Retina (tissue), 1 donor: ENCODE results near the gene RCAN3.

Source experiments
- DNase-seq: peaks from one replicate; pipeline ENCODE4 v3.0.0-alpha.2; 2016

Gene RCAN3

GRCh38 chr1:24586119-24586518, 83.5 kb downstream of the RCAN3 start:
- no peak for DNase-seq

GRCh38 chr1:24586970-24587820, 84.6 kb downstream of the RCAN3 start:
- DNase-seq: peak; percentile 26

GRCh38 chr1:24588573-24588972, 85.9 kb downstream of the RCAN3 start:
- no peak for DNase-seq

- no peak for DNase-seq
Measured at GRCh38 chr1:24589200-24589599, 86.6 kb downstream of the RCAN3 start.
